CD1c-positive myeloid dendritic cell (primary cell): ENCODE data around the gene ATE1.
"Not testable (repeated sequence)": the region's sequence is repeated elsewhere in the genome, so short reads cannot be mapped to it uniquely, and the experiment has no call there.

ENCODE experiments used
- DNase-seq: peaks from one replicate; pipeline ENCODE4 v3.0.0-alpha.2; 2016; ENCODE audit errors: extremely low spot score

Gene ATE1

DNA sequence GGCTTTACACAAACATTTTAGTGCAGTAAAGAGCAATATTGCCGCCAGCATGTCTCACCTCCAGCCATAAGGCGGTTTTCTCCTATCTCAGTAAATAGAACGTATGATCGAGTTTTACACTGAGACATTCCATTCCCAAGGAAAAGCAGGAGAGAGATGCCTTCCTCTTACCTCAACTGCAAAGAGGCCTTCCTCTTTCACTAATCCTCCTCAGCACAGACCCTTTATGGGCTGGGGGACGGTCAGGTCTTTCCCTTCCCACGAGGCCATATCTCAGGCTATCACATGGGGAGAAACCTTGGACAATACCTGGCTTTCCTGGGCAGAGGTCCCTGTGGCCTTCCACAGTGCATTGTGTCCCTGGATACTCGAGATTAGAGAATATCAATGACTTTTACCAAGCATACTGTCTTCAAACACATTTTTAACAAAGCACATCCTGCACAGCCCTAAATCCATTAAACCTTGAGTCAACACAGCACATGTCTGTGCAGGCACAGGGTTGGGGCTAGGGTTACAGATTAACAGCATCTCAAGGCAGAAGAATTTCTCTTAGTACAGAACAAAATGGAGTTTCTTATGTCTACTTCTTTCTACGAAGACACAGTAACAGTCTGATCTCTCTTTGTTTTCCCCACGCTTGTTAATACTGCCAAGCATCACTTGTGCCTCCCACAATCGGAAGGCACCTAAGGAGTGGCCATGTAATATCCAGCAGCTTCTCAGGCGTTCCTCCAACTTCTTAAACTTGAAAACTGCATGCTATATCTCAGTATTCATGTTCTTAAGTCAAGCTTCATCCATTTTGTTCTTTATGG lies 2.6 kb upstream of the ATE1 start:
- not testable (repeated sequence) for DNase-seq

DNA sequence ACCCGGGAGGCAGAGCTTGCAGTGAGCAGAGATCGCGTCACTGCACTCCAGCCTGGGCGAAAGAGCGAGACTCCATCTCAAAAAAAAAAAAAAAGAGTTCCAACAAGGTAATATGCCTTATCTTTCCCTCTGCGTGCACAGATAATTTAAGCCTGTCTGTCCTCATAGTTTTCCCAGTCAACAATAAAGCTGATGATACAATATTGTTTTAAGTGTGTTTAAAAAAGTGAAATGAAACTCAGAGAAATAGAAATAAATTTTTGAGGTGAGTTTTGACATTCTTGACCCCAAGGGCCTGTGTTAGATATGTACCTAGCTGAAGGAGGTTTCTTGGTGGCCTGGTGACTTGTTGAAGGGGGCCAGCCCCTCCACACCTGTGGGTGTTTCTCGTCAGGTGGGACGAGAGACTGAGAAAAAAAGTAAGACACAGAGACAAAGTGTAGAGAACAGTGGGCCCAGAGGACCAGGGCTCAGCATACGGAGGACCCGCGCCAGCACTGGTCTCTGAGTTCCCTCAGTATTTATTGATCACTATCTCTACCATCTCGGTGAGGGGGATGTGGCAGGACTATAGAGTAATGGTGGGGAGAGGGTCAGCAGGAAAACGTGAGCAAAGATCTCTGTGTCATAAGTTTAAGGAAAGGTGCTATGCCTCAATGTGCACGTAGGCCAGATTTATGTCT lies 1.9 kb upstream of the ATE1 start:
- DNase-seq: not testable (repeated sequence)

DNA sequence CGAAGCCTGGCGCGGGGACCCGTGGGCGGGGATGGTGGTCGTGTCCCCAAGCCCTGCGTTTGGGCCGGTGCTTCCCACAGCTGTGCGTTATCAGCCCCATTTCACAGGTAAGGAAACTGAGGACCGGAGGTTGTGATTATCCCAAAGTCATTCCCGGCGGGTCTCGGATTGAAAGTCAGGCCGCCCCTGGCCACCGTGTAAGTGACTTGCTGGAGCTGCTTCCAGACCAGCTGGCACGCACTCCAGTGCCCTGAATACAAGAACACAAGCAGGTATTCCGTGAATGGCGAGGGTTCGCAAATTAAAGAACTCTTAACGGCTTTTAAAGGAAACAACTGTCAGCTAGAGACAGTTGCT lies 675 bp upstream of the ATE1 start:
- DNase-seq: peak; percentile 14

GRCh38 chr10:121927318-121927840 lies 452 bp downstream of the ATE1 start:
- DNase-seq: no peak

DNA sequence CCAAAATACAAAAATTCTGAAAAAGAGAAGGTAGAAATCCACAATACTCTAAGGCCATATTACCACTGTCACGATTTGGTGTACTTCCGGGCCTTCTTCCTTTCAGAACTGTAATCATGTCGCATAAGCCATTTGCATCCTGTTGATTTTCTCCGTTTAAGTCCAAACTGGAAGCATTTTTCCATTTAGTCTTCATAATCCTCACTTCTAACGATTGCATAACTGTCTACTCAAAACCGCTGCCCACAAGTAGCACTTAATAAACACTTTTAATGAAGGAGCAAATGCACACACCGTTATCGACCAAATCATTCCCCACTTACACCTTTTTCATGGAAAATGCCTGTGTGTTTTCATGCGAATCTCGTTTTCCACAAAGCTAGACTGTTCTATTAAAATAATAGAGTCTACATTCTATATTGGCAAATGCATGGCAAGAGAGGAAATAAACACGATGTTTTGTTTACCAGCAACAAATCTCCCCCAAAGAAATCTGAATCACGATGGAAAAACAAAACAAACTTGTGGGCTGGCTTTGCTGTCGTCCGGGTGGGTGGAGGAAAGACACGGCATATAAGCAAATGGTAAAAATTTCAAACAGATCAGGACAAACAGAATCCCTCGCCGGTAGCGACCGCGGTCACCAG lies 1.0 kb downstream of the ATE1 start:
- DNase-seq: peak; percentile 33

DNA sequence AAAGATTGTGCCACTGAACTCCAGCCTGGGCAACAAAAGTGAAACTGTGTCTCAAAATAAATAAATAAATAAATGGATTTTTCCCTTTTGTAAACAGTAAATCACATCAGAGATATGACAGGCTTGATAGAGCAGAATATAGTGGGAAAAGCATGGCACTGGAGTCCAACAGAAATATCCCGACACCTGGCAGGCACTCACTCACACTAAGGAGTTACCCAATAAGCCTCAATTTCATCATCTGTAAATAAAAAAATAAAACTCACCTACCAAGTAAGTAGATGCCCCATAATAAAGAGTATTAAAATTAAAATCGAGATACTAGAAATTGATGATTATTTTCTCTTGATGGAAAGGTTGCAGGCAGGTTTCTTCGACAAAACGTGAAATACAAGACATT lies 1.7 kb downstream of the ATE1 start:
- DNase-seq: no peak

GRCh38 chr10:121921238-121921931 lies 6.4 kb downstream of the ATE1 start:
- DNase-seq: no peak

- DNase-seq: no peak
These were observed 8.2 kb downstream of the ATE1 start for GRCh38 chr10:121919666-121920065.

- DNase-seq: not testable (repeated sequence)
These were observed 9.0 kb downstream of the ATE1 start for GRCh38 chr10:121918800-121919199.

GRCh38 chr10:121914661-121915060 lies 13.2 kb downstream of the ATE1 start:
- DNase-seq: no peak

DNA sequence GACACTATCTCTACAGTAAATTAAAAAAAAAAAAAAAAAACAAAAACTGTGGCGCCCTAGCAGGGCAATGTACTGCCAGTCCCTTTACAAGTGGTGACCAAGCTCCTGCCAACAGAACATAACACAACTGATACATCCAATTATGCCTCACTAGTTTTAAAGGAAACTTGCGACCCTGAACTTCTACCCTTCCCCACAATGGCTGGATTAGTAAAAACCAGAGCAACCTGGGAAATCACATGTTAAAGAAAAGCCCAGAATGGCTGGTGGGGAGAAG lies 16.5 kb downstream of the ATE1 start:
- DNase-seq: no peak

GRCh38 chr10:121910673-121911420 lies 17.0 kb downstream of the ATE1 start:
- DNase-seq: no peak

GRCh38 chr10:121904888-121905287 lies 22.9 kb downstream of the ATE1 start:
- DNase-seq: no peak

DNA sequence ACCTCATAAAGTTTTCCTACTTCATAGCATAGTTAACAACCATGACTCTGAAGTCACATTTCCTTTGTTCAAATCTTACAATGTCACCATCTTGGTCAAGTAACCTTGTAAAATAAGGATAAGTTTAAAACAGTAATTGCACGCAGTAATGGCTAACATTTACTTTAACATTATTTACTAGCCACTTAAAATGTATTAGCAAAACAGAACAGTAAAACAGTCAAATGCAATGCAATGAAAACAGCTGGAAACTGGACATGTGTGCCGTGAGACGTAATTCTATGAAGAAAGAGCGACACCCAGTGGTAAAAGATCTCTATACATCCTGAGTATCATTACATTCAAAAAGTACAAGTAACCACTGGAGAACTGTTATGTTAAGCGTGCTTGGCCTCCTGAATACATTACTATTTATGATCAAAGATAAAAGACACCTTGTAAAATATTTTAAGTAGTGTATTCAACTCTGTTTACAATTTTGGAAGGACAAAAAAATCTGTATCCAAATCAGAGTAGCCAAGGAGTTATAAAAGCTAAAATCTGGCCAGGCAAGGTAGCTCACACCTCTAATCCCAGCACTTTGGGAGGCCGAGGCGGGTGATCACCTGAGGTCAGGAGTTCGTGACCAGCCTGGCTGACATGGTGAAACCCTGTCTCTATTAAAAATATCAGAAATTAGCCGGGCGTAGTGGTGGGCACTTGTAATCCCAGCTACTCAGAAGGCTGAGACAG lies 27.2 kb downstream of the ATE1 start:
- DNase-seq: peak; percentile 52

DNA sequence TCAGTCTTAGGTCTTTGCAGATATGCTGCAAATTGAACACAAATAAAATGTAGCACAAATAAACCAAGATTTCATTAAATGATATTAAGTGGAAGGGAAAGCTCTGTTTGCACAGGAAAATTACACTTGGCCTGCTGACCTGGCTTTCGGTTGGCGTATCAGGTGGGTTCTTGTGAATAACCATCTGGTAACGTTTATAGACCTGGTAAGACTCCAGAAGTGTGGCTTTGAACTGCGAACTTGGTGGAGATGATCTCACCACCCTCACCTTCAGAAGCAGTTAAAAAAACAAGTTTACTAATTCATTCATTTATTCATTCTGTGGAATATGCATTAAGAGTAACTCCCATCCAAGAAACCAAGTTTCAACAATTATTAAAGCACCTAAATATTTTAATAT lies 28.1 kb downstream of the ATE1 start:
- no peak for DNase-seq

- DNase-seq: no peak
These were observed 36.7 kb downstream of the ATE1 start for GRCh38 chr10:121891103-121891502.

DNA sequence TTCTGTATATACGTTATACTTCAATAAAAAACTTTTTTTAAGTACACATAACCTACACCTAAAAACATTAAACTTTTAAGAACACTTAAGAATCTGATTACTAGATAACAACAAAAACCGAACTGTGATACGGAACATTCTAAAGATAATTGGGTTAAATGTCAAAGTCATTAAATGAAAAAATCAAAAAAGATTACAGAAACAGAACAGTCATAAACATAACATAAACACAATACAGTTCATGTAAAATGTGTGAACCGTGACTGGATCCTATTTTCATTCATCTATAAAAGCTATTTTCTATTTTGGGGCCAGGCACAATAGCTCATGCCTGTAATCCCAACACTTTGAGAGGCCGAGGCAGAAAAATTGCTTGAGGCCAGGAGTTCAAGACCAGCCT lies 38.6 kb downstream of the ATE1 start:
- DNase-seq: no peak

GRCh38 chr10:121886997-121887622 lies 40.7 kb downstream of the ATE1 start:
- DNase-seq: peak; percentile 38

GRCh38 chr10:121886181-121886580 lies 41.6 kb downstream of the ATE1 start:
- no peak for DNase-seq

- no peak for DNase-seq
These were observed 46.9 kb downstream of the ATE1 start for GRCh38 chr10:121880895-121881294.
